Breast epithelium (tissue), 3 donors: ENCODE measurements around the gene C6orf132.

Source experiments
- CTCF ChIP-seq, 3 donors: fragments of 450-650 bp; IDR thresholded peaks; one replicate each; pipeline ENCODE4 v1.5.1; 2016 to 2017; ENCODE audit warnings: antibody characterized with exemption in 3 of 3, mild to moderate bottlenecking in 3 of 3, moderate library complexity in 3 of 3
- POLR2A ChIP-seq: fragments of 450-650 bp; IDR thresholded peaks from one replicate; pipeline ENCODE4 v1.6.1; 2016; ENCODE audit warnings: antibody characterized with exemption, mild to moderate bottlenecking, moderate library complexity

- TF ChIP-seq CTCF (IDR thresholded peaks at IDR 0.05) (no peak), POLR2A (no peak)
These were observed 16.8 kb downstream of the C6orf132 start for GRCh38 chr6:42125663-42126062.
